ENCODE data around the gene CC2D1A.

DNA sequence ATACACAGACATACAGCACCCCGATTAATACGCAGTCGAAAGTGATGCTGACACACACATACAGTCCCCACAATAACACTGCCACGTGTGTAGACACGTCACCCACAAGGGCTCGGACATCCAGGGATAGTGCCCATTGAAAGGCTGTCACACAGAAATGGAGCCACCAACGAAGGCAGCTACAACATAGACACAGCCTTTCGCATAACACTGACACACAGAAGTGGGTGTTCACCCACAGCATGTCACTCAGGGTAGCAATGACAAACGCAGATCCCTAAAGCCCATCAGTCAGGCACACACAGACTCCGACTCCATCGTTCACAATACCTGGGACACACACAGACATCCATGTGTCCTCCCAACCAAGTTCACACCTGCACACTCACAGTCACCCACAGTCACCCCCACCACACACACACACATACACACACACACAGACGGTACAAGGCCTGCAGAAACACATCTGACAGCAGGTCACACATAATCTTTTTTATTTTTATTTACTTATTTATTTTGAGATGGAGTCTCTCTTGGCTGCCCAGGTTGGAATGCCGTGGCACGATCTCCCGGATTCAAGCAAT is 39.4 kb upstream of the CC2D1A start:
- TF ChIP-seq POLR2A (IDR thresholded peaks at IDR 0.05) = no peak
- TF ChIP-seq, protein P1, sequence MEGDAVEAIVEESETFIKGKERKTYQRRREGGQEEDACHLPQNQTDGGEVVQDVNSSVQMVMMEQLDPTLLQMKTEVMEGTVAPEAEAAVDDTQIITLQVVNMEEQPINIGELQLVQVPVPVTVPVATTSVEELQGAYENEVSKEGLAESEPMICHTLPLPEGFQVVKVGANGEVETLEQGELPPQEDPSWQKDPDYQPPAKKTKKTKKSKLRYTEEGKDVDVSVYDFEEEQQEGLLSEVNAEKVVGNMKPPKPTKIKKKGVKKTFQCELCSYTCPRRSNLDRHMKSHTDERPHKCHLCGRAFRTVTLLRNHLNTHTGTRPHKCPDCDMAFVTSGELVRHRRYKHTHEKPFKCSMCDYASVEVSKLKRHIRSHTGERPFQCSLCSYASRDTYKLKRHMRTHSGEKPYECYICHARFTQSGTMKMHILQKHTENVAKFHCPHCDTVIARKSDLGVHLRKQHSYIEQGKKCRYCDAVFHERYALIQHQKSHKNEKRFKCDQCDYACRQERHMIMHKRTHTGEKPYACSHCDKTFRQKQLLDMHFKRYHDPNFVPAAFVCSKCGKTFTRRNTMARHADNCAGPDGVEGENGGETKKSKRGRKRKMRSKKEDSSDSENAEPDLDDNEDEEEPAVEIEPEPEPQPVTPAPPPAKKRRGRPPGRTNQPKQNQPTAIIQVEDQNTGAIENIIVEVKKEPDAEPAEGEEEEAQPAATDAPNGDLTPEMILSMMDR (IDR thresholded peaks at IDR 0.05) = no peak
